ENCODE measurements around the gene MGAT3. TPM values are rescaled to one million over a fixed set of nuclear protein-coding genes. Genes with fewer than 3 reads are reported as not detected.
"Not testable (repeated sequence)": the region's sequence is repeated elsewhere in the genome, so short reads cannot be mapped to it uniquely, and the experiment has no call there.

Gene MGAT3
- 4.2 TPM for total RNA-seq
- 4.8 TPM for polyA plus RNA-seq

- H3K27ac ChIP-seq (ENCODE audit: low read depth) = no peak within 1 kb of the TSS
- no peak for DNase-seq (ENCODE audit: extremely low spot score)
- 20% methylated on average over 80 of the region's 80 CpGs for WGBS
- H3K4me3 ChIP-seq (ENCODE audit: low read depth, low read length) = peak within 1 kb of the TSS; percentile 63
- H3K36me3 ChIP-seq (ENCODE audit: insufficient read depth) = no peaks in the 10 kb centered on the region
- no peaks in the 10 kb centered on the region for H3K4me1 ChIP-seq (ENCODE audit: insufficient read depth)
Observed at GRCh38 chr22:39456522-39457197, at the start of gene MGAT3. MGAT3 (plus strand) TSS chr22:39457012; CDS start chr22:39487348, 30,336 bp downstream.

- H3K4me3 ChIP-seq (ENCODE audit: low read depth, low read length) = no peak overlapping the region
- no peak overlapping the region for H3K27ac ChIP-seq (ENCODE audit: low read depth)
- no peaks in the 10 kb centered on the region for H3K4me1 ChIP-seq (ENCODE audit: insufficient read depth)
- no peaks in the 10 kb centered on the region for H3K36me3 ChIP-seq (ENCODE audit: insufficient read depth)
- no peak for DNase-seq (ENCODE audit: extremely low spot score)
- WGBS = 89% methylated on average over 11 of the region's 11 CpGs
Observed at GRCh38 chr22:39408173-39408572, 48.6 kb upstream of the MGAT3 start.

- no peaks in the 10 kb centered on the region for H3K4me1 ChIP-seq (ENCODE audit: insufficient read depth)
- H3K4me3 ChIP-seq (ENCODE audit: low read depth, low read length) = no peak overlapping the region
- no peak for DNase-seq (ENCODE audit: extremely low spot score)
- 74% methylated on average over 1 of the region's 1 CpG for WGBS
- no peaks in the 10 kb centered on the region for H3K36me3 ChIP-seq (ENCODE audit: insufficient read depth)
- H3K27ac ChIP-seq (ENCODE audit: low read depth) = no peak overlapping the region
Observed at GRCh38 chr22:39408807-39409206, 48.0 kb upstream of the MGAT3 start.

GRCh38 chr22:39409516-39410029 lies 47.2 kb upstream of the MGAT3 start:
- DNase-seq (ENCODE audit: extremely low spot score) = no peak
- Histone ChIP-seq H3K4me1 (ENCODE audit: insufficient read depth) (no peaks in the 10 kb centered on the region), H3K4me3 (ENCODE audit: low read depth, low read length) (no peak overlapping the region), H3K36me3 (ENCODE audit: insufficient read depth) (no peaks in the 10 kb centered on the region), H3K27ac (ENCODE audit: low read depth) (no peak overlapping the region)
- WGBS = 89% methylated on average over 11 of the region's 11 CpGs

GRCh38 chr22:39410264-39410663 lies 46.5 kb upstream of the MGAT3 start:
- WGBS = 91% methylated on average over 4 of the region's 4 CpGs
- H3K36me3 ChIP-seq (ENCODE audit: insufficient read depth) = no peaks in the 10 kb centered on the region
- DNase-seq (ENCODE audit: extremely low spot score) = no peak
- no peaks in the 10 kb centered on the region for H3K4me1 ChIP-seq (ENCODE audit: insufficient read depth)
- no peak overlapping the region for H3K4me3 ChIP-seq (ENCODE audit: low read depth, low read length)
- no peak overlapping the region for H3K27ac ChIP-seq (ENCODE audit: low read depth)

- 86% methylated on average over 11 of the region's 11 CpGs for WGBS
- not testable (repeated sequence) for H3K4me3 ChIP-seq (ENCODE audit: low read depth, low read length); H3K27ac ChIP-seq (ENCODE audit: low read depth); H3K36me3 ChIP-seq (ENCODE audit: insufficient read depth); DNase-seq (ENCODE audit: extremely low spot score); H3K4me1 ChIP-seq (ENCODE audit: insufficient read depth)
Observed at GRCh38 chr22:39411828-39412365, 44.9 kb upstream of the MGAT3 start.

GRCh38 chr22:39413204-39413603 lies 43.6 kb upstream of the MGAT3 start:
- not testable (repeated sequence) for H3K4me3 ChIP-seq (ENCODE audit: low read depth, low read length); H3K4me1 ChIP-seq (ENCODE audit: insufficient read depth); H3K27ac ChIP-seq (ENCODE audit: low read depth); DNase-seq (ENCODE audit: extremely low spot score); H3K36me3 ChIP-seq (ENCODE audit: insufficient read depth)
- 88% methylated on average over 7 of the region's 7 CpGs for WGBS

- Histone ChIP-seq H3K4me1 (ENCODE audit: insufficient read depth) (no peaks in the 10 kb centered on the region), H3K4me3 (ENCODE audit: low read depth, low read length) (no peak overlapping the region), H3K36me3 (ENCODE audit: insufficient read depth) (peaks cover 1% of the 10 kb centered on the region), H3K27ac (ENCODE audit: low read depth) (no peak overlapping the region)
- 89% methylated on average over 7 of the region's 7 CpGs for WGBS
- DNase-seq (ENCODE audit: extremely low spot score) = no peak
Observed at GRCh38 chr22:39414377-39414776, 42.4 kb upstream of the MGAT3 start.

- Histone ChIP-seq H3K27ac (ENCODE audit: low read depth) (no peak overlapping the region), H3K4me3 (ENCODE audit: low read depth, low read length) (no peak overlapping the region), H3K36me3 (ENCODE audit: insufficient read depth) (peaks cover 2% of the 10 kb centered on the region), H3K4me1 (ENCODE audit: insufficient read depth) (no peaks in the 10 kb centered on the region)
- no peak for DNase-seq (ENCODE audit: extremely low spot score)
- WGBS = 86% methylated on average over 11 of the region's 11 CpGs
Observed at GRCh38 chr22:39414886-39415285, 41.9 kb upstream of the MGAT3 start.

GRCh38 chr22:39415506-39415905 lies 41.3 kb upstream of the MGAT3 start:
- Histone ChIP-seq H3K4me1 (ENCODE audit: insufficient read depth) (no peaks in the 10 kb centered on the region), H3K36me3 (ENCODE audit: insufficient read depth) (peaks cover 2% of the 10 kb centered on the region), H3K4me3 (ENCODE audit: low read depth, low read length) (no peak overlapping the region), H3K27ac (ENCODE audit: low read depth) (no peak overlapping the region)
- no peak for DNase-seq (ENCODE audit: extremely low spot score)
- WGBS = 94% methylated on average over 16 of the region's 16 CpGs

GRCh38 chr22:39416319-39416718 lies 40.5 kb upstream of the MGAT3 start:
- Histone ChIP-seq H3K4me3 (ENCODE audit: low read depth, low read length) (no peak overlapping the region), H3K4me1 (ENCODE audit: insufficient read depth) (no peaks in the 10 kb centered on the region), H3K36me3 (ENCODE audit: insufficient read depth) (peaks cover 2% of the 10 kb centered on the region), H3K27ac (ENCODE audit: low read depth) (no peak overlapping the region)
- no peak for DNase-seq (ENCODE audit: extremely low spot score)
- WGBS = 80% methylated on average over 7 of the region's 7 CpGs

GRCh38 chr22:39417641-39418040 lies 39.2 kb upstream of the MGAT3 start:
- DNase-seq (ENCODE audit: extremely low spot score) = no peak
- peaks cover 2% of the 10 kb centered on the region for H3K36me3 ChIP-seq (ENCODE audit: insufficient read depth)
- no peak overlapping the region for H3K4me3 ChIP-seq (ENCODE audit: low read depth, low read length)
- no peaks in the 10 kb centered on the region for H3K4me1 ChIP-seq (ENCODE audit: insufficient read depth)
- no peak overlapping the region for H3K27ac ChIP-seq (ENCODE audit: low read depth)
- 92% methylated on average over 12 of the region's 12 CpGs for WGBS

- no peaks in the 10 kb centered on the region for H3K4me1 ChIP-seq (ENCODE audit: insufficient read depth)
- H3K27ac ChIP-seq (ENCODE audit: low read depth) = no peak overlapping the region
- no peak for DNase-seq (ENCODE audit: extremely low spot score)
- 90% methylated on average over 12 of the region's 12 CpGs for WGBS
- H3K4me3 ChIP-seq (ENCODE audit: low read depth, low read length) = no peak overlapping the region
- H3K36me3 ChIP-seq (ENCODE audit: insufficient read depth) = peaks cover 2% of the 10 kb centered on the region
Observed at GRCh38 chr22:39418696-39419095, 38.1 kb upstream of the MGAT3 start.

- no peak for DNase-seq (ENCODE audit: extremely low spot score)
- H3K36me3 ChIP-seq (ENCODE audit: insufficient read depth) = peaks cover 2% of the 10 kb centered on the region
- H3K27ac ChIP-seq (ENCODE audit: low read depth) = no peak overlapping the region
- no peaks in the 10 kb centered on the region for H3K4me1 ChIP-seq (ENCODE audit: insufficient read depth)
- 92% methylated on average over 6 of the region's 6 CpGs for WGBS
- no peak overlapping the region for H3K4me3 ChIP-seq (ENCODE audit: low read depth, low read length)
Observed at GRCh38 chr22:39419096-39419495, 37.7 kb upstream of the MGAT3 start.

Data from urinary bladder (tissue), 4 donors.